ENCODE results near the gene EVPLL.
"Not testable (repeated sequence)": the region's sequence is repeated elsewhere in the genome, so short reads cannot be mapped to it uniquely, and the experiment has no call there.

EVPLL gene

GRCh38 chr17:18426639-18427038 lies 49.1 kb downstream of the EVPLL start:
- DNase-seq: not testable (repeated sequence)

DNA sequence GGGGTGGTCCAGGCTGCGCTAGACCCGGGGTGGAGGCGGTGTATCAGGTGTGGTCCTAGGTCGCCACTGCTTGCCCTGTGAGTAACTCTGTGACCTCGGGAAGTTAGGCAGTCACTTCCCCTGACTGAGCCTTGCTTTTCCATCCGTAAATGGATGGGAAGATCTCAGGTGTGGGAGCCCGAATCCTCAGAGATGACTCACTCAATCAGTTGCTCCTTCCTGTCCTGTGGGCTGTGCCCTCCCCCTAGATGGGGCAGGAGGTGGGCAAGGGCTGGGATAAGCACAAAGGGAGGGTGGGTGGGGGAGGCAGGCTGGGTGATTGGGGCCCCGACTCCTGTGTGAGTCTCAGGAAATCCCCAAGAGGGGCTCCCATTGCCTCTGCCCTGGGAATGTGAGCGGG lies 54.6 kb downstream of the EVPLL start:
- not testable (repeated sequence) for DNase-seq

All from KG1 (cell line).